HG03066 (cell line): ENCODE measurements around the gene IGLL1.
"Not testable (repeated sequence)": the region's sequence is repeated elsewhere in the genome, so short reads cannot be mapped to it uniquely, and the experiment has no call there.

Source experiments
- ATAC-seq: cut with Tn5 transposase; IDR thresholded peaks from one replicate; pipeline ENCODE4 v1.9.1; 2021; ENCODE audit warnings: low read depth; ENCODE audit not compliant: unreplicated experiment

IGLL1 gene

DNA sequence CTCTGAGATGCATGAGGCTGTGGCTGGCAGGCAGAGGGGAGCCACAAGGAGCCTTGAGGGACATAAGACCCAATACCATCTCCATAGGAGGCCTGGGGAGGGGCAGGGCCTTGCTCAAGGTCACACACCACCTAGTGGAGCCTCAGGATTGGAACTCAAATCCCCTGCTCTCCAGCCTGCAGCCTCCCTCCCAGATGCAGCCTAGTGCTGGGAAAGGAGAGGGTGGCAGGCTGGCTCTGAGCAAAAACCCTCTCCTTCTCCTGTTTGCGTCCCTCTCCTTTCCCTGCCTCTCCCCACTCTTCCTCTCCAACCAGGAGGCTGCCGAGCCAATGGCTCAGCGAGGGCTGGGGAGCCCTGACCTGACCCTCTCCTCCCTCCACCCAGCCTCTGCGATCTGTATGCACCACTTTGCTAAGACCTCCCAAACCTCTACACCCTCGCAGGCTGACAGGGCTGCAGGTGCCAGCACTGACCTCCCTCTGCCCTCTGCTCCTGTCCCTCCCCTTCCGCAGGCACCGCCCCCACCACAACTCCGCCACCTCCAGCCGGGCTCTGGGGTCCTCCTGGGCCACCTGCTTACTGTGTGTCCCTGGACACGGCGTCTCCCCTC is 14.7 kb downstream of the IGLL1 start:
- no peak for ATAC-seq

DNA sequence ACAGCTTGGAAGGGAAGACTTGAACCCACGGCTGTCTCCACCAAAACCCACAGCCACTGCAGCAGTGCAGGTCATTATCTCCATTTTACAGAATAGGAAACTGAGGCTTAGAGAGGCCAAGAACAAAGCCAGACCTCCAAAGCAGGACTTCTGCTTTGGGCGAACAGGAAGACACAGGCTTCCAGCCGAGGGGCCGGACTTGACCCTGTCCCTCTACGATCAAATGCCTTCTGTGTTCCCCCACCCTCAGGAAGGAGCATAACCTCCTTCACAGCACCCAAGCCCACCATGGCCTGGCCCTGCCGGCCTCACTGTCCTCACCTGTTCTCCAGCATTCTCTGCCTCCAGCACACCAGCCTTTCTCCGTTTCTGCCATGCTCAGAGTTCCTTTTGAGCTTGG is 15.8 kb downstream of the IGLL1 start:
- no peak for ATAC-seq

DNA sequence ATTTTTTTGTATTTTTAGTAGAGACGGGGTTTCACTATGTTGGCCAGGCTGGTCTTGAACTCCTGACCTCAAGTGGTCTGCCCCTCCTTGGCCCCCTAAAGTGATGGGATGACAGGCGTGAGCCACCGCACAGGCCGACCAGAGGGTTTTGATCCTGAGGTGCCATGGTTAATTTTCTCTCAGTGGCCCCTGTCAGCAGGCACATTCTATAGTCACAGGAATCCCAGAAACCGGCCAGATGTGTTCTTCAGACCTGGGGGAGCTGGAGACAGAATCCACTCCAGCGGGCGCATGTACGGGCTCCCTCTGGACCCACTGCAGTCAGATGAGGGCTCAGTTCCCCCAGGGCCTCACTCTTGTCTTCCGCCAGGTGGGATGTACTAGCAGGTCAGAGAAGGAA is 17.0 kb downstream of the IGLL1 start:
- ATAC-seq = no peak

DNA sequence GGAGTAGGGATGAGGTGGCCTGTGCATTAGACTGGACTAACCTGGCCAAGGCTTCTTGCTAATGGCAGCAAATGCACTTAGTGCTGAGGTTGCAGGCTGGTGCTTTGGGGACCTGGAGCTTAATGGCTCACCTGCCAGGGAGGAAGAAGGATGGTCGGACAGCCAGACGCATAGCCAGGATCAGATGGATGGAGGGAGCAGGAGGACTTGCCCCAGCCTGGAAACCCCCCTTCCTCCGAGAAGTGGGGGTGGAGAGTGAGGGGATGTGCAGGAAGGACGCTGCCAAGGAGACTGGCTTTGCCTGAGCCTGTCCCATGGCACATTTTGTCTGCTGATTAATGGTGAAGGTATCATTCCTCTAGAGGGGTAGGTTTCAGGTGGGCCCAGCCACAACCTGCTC is 17.9 kb downstream of the IGLL1 start:
- no peak for ATAC-seq

DNA sequence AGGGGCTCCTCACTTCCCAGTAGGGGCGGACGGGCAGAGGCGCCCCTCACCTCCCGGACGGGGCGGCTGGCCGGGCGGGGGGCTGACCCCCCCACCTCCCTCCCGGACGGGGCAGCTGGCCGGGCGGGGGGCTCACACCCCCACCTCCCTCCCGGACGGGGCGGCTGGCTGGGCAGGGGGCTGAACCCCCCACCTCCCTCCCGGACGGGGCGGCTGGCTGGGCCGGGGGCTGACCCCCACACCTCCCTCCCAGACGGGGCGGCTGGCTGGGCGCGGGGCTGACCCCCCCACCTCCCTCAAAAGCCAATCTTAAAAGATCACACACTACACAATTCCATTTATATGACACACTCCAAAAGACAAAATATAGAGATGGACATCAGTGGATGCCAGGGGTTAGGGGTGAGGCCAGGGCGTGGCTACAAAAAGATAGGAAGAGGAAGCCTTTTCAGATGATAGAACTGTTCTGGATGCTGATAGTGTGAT is 19.0 kb downstream of the IGLL1 start:
- ATAC-seq = not testable (repeated sequence)

DNA sequence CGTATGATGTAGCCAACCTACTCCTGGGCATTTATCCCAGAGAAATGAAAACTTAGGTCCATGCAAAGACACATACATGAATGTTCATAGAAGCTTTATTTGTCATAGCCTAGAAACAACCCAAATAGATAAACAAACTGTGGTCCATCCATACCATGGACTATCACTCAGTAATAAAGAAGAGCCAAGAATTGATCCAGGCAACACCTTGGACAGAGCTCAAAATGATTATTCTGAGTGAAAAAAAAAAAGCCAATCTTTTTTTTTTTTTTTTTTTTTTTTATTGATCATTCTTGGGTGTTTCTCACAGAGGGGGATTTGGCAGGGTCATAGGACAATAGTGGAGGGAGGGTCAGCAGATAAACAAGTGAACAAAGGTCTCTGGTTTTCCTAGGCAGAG is 19.9 kb downstream of the IGLL1 start:
- ATAC-seq = not testable (repeated sequence)

DNA sequence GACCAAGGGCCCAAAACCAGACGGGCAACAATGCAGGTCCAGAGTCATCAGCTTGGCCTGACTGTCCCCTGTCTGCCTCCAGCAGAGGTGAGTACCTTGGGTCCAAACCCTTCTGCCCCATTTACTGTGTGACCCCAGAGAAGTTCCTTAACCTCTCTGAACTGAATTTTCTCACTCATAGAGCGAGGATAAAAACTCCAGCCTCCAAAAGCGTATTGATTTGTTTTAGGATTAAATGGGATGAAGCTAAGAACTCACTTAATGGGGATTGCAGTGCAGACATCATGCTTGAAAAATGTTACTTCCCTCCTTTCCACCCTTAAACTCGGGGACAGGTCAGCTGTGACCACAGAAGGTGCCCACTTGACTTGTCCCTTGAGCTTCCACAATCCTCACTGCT is 22.6 kb downstream of the IGLL1 start:
- ATAC-seq = no peak

DNA sequence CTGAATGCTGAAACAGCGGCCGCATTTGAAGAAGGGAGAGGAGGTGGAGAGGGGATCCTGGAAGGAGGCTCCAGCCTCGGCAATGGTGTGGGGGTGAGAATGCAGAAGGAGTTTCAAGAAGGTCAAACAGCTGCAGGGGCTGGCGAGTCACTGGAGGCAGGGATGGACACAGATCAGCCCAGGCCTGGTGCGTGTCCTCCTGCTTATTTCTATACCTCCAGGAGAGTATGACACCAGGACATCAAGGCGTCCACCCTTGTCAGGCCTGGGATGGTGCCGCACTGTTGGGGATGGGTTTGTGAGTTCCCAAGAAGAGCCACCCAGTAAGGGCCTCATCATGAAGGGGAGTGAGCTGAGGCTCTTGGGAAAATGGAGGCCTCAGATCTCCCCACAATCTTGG is 23.1 kb downstream of the IGLL1 start:
- ATAC-seq = no peak

DNA sequence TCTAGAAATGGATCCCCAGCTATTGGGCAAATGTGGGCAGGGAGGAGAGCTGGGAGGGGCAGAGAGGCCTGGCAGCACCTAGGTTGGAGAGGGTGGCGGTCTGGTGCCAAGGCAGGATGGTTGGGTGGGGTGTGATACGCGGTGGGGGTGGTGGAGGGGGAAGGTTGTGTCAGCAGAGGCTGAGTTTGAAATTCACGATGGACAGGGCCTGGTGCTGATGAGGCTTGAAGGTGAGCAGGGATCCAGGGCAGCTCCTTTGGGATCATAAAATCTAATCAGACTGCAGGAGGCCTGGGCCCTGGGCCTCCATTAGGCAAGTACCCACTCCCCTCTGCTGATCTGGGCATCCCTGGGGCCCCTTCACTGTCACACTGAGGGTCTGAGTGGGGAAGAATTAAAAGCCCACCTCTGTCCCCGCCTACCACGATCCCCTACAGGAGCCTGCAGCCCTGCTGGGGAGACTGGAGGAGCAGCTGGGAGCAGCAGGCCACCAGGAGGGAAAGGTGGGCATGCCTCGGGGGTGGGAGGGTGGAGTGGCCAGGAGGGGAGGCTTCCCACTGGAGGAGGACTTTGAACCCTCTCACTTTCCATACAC is 24.0 kb downstream of the IGLL1 start:
- ATAC-seq = no peak

DNA sequence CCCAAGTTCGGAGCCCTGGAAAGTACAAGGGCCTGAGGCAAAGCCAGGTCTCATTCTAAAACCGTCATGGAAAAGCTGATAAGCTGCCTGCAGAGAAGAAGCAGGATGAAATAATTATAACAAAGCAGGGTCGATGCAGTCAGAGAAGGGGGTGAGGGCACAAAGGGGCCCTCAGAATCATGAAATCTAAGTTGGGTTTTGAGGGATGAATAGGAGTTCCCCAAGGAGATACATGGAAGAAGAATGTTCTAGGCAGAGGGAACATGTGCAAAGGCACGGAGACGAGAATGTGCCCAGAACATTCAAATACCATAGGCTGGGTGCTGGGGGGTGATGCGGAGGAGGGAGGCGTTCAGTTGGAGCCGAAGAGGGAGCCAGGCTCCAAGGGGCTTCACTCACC is 25.0 kb downstream of the IGLL1 start:
- no peak for ATAC-seq

DNA sequence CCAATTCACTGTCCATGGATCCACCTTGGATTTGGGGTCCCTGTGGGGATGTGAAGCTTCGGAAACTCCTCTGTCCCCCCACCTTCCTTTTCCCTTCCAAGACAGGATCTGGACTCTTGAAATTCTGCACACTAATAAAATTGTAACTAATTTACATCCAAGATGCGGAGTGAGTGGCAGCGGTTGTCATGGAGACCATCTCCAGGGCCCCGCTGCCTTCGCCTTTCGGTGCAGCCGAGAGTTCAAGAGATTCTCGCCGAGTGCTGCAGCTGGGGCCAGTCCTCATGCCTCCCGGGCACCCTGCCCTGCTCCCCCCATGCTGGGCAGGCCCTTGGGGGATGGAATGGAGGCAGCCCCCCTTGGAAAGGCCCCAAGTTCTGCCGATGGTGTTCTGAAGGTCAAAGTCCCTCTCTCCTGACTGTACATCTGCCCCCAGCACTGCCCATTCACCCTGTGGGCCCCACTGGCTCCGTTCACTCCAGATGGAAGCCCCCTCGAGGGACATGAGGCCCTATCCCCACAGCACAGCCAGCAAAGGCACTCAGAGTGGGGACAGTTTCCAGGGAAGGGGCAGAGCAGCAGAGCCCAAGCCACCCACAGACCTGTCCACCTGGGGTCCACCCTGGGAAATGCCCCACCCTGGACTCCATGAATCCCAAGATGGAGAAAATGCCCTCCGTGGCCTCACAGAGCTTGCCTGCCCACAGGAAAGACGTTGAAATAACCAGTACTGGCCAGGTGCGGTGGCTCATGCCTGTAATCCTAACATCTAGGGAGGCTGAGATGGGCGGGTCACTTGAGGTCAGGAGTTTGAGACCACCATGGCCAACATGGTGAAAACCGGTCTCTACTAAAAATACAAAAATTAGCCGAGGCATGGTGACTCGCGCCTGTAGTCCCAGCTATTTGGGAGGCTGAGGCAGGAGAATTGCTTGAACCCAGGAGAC is 25.9 kb downstream of the IGLL1 start:
- ATAC-seq = no peak

DNA sequence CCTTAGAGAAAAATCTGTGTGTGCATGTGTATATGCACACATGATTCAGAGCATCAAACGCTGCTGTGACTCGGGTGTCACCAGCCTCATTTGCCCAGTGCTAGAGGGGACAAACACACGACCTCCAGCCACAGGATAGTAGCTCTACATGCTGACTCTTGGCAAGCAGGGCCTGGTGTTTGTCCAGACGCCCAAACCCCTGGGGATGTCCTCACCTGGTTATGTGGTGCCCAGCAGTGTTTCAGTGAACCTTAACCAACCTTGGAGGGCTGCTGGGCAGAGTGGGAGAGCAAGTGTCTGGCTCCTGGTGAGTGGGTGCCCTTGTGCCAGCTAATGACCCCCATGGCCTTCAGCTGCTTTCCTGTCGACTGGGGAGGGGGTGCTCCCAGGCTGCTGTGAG is 26.7 kb downstream of the IGLL1 start:
- ATAC-seq = no peak

DNA sequence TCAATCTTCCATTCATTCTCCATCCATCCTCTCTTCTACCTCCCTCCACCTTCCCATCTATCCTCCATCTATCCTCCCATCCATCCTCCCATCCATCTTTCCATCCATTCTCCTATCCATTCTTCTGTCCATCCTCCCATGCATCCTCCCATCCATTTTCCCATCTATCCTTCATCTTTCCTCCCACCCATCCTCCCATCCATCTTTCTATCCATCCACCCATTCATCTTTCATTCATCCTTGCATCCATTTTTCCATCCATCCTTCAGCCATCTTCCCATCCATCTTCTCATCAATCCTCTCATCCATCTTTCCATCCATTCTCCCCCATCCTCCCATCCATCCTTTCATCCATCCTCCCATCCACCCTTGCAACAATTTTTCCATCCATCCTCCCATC is 27.5 kb downstream of the IGLL1 start:
- ATAC-seq = no peak

DNA sequence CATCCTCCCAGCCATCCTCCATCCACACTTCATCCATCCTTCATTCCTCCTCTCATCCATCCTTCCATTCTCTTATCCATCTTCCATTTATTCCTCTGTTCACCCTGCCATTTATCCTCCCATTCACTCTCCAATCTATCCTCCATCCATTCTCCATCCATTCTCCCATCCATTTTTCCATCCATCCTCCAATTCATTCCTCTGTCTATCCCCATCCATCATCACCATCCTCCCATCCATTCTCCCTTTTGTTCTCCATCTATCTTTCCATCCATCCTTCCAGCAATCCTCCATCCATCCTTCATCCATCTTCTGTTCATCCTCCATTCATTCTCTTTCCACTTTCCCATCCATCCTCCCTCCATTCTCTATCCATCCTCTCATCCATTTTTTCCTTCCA is 28.7 kb downstream of the IGLL1 start:
- ATAC-seq = no peak

DNA sequence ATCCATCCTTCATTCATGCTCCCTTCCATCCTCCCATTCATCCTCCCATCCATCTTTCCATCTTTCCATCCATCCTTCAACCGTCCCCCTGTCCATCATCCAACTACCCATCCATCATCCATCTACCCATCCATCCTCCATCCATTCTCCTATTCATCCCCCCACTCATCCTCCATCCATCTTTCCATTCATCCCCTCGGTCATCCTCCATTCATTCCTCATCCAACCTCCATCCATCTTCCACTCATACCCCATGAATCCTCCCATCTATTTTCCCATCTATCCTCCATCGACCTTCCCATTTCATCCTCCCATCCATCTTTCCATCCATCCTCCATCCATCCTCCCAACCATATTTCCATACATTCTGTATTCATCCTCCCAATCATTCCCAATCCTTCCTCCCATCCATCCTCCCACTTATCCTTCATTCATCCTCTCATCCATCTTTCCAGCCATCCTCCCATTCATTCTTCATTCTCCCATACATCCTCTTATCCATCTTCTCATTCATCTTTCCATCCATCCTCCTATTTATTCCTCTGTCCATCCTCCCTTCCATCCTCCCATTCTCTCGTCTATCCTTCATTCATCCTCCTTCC is 29.9 kb downstream of the IGLL1 start:
- ATAC-seq = no peak

DNA sequence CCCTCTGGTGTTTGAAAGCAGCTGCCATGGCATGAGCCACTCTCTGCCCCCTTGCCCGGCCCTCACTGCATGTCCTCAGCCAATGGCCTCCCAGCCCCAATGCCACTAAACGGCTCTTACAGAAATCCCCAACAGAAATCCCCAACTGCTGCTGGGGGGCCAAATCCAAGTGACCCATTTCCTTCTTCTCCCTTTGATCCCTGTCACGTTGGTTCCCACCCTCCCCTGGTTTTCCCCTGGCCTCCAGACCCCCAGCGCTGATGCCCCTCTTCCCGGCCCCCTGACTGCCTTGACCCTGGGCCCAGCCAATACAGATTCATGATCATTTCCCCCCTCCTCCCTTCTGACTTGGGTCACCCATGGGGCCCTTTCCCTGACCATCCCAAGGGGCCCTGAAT is 30.9 kb downstream of the IGLL1 start:
- ATAC-seq = no peak

DNA sequence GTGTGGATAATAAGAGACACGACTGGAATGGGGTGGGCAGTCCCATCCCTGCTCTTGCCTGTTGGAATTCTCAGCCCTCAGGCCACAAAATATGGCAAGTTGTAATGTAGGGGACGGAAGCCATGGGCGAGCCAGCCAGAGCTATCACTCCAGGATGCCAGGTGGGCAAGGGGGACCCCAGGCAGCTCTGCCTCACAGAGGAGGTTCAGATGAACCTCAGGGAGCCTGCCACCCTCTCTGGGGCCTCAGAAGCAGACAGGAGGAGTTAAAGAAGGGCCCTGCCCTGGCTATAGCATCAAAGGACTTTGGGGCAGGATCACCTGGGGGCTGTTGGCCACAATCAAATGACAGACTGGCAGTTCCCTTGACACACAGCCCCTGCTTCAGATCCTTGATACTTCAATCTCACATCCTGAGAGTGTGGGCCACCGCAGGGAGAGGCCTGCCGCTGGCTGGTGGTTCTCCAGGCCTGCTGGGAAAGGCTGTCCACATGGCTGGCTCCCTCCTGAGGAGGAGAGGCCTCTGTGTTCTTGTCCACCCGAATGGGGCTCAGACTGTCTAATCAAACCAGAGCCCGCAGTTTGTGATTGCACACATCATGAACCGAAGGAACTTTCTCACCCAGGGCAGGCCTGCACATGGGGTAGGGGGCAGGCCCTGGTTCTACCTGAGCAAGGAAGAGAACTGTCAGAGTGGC is 31.4 kb downstream of the IGLL1 start:
- no peak for ATAC-seq

DNA sequence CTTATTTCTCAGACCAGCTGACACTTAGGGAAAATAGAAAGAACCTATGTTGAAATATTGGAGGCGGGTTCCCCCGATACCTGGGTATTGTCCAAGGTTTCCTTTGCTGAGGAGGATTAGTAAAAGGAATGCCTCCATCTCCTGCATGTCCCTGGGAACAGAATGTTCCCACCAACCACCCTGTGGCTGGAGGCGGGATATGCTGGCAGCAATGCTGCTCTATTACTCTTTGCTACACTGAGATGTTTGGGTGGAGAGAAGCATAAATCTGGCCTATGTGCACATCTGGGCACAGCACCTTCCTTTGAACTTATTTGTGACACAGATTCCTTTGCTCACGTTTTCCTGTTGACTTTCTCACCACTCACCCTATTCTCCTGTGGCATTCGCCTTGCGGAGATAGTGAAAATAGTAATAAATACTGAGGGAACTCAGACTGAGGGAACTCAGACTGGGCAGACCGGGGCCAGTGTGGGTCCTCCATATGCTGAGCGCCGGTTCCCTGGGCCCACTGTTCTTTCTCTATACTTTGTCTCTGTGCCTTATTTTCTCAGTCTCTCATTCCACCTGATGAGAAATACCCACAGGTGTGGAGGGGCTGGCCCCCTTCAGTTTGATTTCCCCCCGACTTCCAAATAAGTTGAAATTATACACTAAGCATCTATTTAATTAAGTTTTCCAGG is 32.1 kb downstream of the IGLL1 start:
- ATAC-seq = no peak

DNA sequence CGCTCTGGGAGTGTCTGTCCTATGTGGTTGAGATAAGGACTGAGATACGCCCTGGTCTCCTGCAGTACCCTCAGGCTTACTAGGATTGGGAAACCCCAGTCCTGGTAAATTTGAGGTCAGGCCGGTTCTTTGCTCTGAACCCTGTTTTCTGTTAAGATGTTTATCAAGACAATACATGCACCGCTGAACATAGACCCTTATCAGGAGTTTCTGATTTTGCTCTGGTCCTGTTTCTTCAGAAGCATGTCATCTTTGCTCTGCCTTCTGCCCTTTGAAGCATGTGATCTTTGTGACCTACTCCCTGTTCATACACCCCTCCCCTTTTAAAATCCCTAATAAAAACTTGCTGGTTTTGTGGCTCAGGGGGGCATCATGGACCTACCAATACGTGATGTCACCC is 32.7 kb downstream of the IGLL1 start:
- not testable (repeated sequence) for ATAC-seq

DNA sequence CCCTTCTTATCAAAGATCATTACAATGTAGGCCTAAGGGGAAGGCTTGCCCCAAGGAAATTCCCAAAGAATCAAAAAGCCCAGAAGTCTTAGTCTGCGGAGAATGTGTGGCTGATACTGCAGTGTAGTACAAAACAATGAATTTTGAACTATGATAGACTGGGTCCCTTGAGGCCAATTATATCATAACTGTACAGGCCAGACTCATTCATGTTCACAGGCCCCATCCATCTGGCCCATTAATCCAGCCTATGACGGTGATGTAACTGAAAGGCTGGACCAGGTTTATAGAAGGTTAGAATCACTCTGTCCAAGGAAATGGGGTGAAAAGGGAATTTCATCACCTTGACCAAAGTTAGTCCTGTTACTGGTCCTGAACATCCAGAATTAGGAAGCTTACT is 35.2 kb downstream of the IGLL1 start:
- ATAC-seq = no peak
